Measurements from ENCODE around the gene NANOG. TPM values are rescaled to one million over a fixed set of nuclear protein-coding genes. Genes with fewer than 3 reads are reported as not detected.

The NANOG gene
- polyA plus RNA-seq, 2 of the 4 experiments (the other 2 are of a cell fraction) = not detected

DNA sequence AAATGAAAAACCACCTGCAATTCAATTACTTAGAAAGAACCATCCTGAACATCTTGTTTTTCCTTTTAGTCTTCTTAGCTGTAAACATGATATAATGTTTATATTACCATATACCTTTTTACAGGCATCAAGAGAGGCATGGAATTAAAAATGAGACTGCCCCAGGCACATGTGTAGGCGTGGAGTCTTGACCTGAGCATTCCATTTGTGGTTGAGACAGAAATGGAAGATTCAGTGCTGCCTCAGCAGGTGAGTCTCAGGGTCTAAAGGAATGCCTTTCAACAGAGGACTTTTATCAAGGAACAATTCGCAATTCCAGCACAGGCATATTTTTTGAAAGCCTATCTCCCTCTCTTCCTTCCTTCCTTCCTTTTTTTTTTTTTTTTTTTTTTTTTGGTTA is 32.2 kb upstream of the NANOG start:
- no peak for DNase-seq (ENCODE audit: low read depth in 1 of 2, low spot score in 1 of 2)
- no peaks in the 10 kb centered on the region for H3K4me1 ChIP-seq
- H3K4me2 ChIP-seq = no peak overlapping the region
- no peaks in the 10 kb centered on the region for H3K9me3 ChIP-seq
- CTCF ChIA-PET = interaction anchor here (0.8 kb wide), 1 partner anchor 16 kb away, joined by 3 read pairs; no protein-coding TSS in a partner anchor
- no peak for FAIRE-seq
- H3K27ac ChIP-seq = no peak overlapping the region
- no peak for TF ChIP-seq GATA3 (IDR thresholded peaks at IDR 0.05; ENCODE audit: borderline replicate concordance)
- no peak for TF ChIP-seq MAZ (IDR thresholded peaks at IDR 0.05; ENCODE audit: borderline replicate concordance, low read depth, low read length)
- no peak for TF ChIP-seq HOXB13 (CRISPR knock-in tag; IDR thresholded peaks at IDR 0.05; ENCODE audit: low read depth)
- TF ChIP-seq CHD2 (IDR thresholded peaks at IDR 0.05; ENCODE audit: low read length, partially characterized antibody) = no peak
- no peak for TF ChIP-seq HDAC2 (IDR thresholded peaks at IDR 0.05)
- no peak for TF ChIP-seq ZNF302 (CRISPR knock-in tag; IDR thresholded peaks at IDR 0.05)
- TF ChIP-seq HEYL (CRISPR knock-in tag; IDR thresholded peaks at IDR 0.05) = no peak
- no peak for TF ChIP-seq SREBF2 (IDR thresholded peaks at IDR 0.05)
- TF ChIP-seq RARB (CRISPR knock-in tag; IDR thresholded peaks at IDR 0.05) = no peak
- no peak for TF ChIP-seq FOXS1 (CRISPR knock-in tag; IDR thresholded peaks at IDR 0.05)
- TF ChIP-seq ELK1 (IDR thresholded peaks at IDR 0.05; ENCODE audit: low read depth, low read length) = no peak
- TF ChIP-seq, protein P1, sequence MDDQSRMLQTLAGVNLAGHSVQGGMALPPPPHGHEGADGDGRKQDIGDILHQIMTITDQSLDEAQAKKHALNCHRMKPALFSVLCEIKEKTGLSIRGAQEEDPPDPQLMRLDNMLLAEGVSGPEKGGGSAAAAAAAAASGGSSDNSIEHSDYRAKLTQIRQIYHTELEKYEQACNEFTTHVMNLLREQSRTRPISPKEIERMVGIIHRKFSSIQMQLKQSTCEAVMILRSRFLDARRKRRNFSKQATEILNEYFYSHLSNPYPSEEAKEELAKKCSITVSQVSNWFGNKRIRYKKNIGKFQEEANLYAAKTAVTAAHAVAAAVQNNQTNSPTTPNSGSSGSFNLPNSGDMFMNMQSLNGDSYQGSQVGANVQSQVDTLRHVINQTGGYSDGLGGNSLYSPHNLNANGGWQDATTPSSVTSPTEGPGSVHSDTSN (IDR thresholded peaks at IDR 0.05) = no peak
- no peak for TF ChIP-seq MAFK (IDR thresholded peaks at IDR 0.05; ENCODE audit: partially characterized antibody)
- TF ChIP-seq, protein P2, sequence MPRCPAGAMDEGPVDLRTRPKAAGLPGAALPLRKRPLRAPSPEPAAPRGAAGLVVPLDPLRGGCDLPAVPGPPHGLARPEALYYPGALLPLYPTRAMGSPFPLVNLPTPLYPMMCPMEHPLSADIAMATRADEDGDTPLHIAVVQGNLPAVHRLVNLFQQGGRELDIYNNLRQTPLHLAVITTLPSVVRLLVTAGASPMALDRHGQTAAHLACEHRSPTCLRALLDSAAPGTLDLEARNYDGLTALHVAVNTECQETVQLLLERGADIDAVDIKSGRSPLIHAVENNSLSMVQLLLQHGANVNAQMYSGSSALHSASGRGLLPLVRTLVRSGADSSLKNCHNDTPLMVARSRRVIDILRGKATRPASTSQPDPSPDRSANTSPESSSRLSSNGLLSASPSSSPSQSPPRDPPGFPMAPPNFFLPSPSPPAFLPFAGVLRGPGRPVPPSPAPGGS (IDR thresholded peaks at IDR 0.05) = no peak
- TF ChIP-seq, protein P3, sequence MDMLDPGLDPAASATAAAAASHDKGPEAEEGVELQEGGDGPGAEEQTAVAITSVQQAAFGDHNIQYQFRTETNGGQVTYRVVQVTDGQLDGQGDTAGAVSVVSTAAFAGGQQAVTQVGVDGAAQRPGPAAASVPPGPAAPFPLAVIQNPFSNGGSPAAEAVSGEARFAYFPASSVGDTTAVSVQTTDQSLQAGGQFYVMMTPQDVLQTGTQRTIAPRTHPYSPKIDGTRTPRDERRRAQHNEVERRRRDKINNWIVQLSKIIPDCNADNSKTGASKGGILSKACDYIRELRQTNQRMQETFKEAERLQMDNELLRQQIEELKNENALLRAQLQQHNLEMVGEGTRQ (IDR thresholded peaks at IDR 0.05) = no peak
- ATAC-seq = no peak
- no peak overlapping the region for H3K4me3 ChIP-seq
- POLR2A ChIA-PET = no interaction called here
- 51% methylated on average over 2 of the region's 2 CpGs for WGBS (ENCODE audit: missing lambda C conversion rate)

- no peaks in the 10 kb centered on the region for H3K9me3 ChIP-seq
- ChIA-PET CTCF (no interaction called here), POLR2A (no interaction called here)
- H3K4me1 ChIP-seq = no peaks in the 10 kb centered on the region
- no peak overlapping the region for H3K27ac ChIP-seq
- H3K4me3 ChIP-seq = no peak overlapping the region
- TF ChIP-seq NFE2L2 (conservative IDR thresholded peaks at IDR 0.05; ENCODE audit: low read length) (no peak), ZFP36 (IDR thresholded peaks at IDR 0.05; ENCODE audit: borderline replicate concordance, partially characterized antibody) (no peak), RAD21 (conservative IDR thresholded peaks at IDR 0.05 in 1 of 2, IDR thresholded peaks at IDR 0.05 in 1 of 2) (no peak)
- TF ChIP-seq, protein P4, sequence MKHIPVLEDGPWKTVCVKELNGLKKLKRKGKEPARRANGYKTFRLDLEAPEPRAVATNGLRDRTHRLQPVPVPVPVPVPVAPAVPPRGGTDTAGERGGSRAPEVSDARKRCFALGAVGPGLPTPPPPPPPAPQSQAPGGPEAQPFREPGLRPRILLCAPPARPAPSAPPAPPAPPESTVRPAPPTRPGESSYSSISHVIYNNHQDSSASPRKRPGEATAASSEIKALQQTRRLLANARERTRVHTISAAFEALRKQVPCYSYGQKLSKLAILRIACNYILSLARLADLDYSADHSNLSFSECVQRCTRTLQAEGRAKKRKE (CRISPR knock-in tag; IDR thresholded peaks at IDR 0.05; ENCODE audit: low read depth) = no peak
- TF ChIP-seq, protein P2 (IDR thresholded peaks at IDR 0.05) = no peak
- ATAC-seq (no peak), DNase-seq (ENCODE audit: low read depth in 1 of 2, low spot score in 1 of 2) (no peak), FAIRE-seq (no peak)
- no peak overlapping the region for H3K4me2 ChIP-seq
- WGBS (ENCODE audit: missing lambda C conversion rate) = 62% methylated on average over 9 of the region's 9 CpGs
Observed at GRCh38 chr12:7758766-7759140, 30.4 kb upstream of the NANOG start.

All from A549 (cell line).